ENCODE data around the gene CDK19. TPM values are rescaled to one million over a fixed set of nuclear protein-coding genes. Genes with fewer than 3 reads are reported as not detected.

CDK19 gene
- polyA plus RNA-seq, 1 donor from 2014 or later, result 40.7 TPM

DNA sequence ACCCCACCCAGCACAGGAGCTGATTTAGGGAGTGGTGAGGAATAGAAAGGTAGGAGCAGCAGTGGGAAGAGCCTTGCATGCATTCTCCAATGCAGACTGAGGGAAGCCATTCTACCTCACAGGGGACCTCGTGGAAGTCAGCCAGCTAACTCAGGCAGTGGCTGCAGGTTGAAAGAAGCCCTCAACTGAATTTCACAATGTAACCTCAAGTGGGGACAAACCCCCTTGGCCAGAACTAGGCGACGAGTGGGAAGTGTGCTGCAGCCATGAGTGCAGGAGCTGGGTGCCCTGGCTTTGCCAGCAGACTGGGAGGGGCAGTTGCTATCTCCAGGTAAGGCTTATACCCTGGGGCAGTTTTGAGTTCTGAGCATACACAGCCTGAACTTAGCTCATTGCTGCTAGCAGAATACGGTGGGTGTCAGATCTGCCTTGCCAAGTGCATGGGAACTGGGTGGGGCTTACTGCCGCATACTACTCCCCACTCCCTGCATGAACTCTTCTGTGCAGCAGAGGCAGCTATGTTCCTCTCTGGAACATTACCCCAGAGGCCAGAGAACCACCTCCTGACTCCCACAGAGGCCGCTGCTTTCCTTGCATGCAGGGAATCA, 126.5 kb downstream of the CDK19 start:
- no peak overlapping the region for H3K27ac ChIP-seq (ENCODE audit: low read length)
- H3K9me3 ChIP-seq (ENCODE audit: low read length), result no peaks in the 10 kb centered on the region
- TF ChIP-seq RAD21 (conservative IDR thresholded peaks at IDR 0.05) (no peak), TAF1 (IDR thresholded peaks at IDR 0.05; ENCODE audit: low read depth) (no peak), EZH2 (IDR thresholded peaks at IDR 0.05; ENCODE audit: borderline replicate concordance, insufficient read depth, low read length, poor library complexity, severe bottlenecking) (no peak), POLR2AphosphoS5 (IDR thresholded peaks at IDR 0.05) (no peak), MXI1 (conservative IDR thresholded peaks at IDR 0.05; ENCODE audit: poor library complexity, severe bottlenecking) (no peak), EP300 (conservative IDR thresholded peaks at IDR 0.05; ENCODE audit: poor library complexity, severe bottlenecking) (no peak), SMC3 (conservative IDR thresholded peaks at IDR 0.05; ENCODE audit: poor library complexity) (no peak)
- TF ChIP-seq, protein P1, sequence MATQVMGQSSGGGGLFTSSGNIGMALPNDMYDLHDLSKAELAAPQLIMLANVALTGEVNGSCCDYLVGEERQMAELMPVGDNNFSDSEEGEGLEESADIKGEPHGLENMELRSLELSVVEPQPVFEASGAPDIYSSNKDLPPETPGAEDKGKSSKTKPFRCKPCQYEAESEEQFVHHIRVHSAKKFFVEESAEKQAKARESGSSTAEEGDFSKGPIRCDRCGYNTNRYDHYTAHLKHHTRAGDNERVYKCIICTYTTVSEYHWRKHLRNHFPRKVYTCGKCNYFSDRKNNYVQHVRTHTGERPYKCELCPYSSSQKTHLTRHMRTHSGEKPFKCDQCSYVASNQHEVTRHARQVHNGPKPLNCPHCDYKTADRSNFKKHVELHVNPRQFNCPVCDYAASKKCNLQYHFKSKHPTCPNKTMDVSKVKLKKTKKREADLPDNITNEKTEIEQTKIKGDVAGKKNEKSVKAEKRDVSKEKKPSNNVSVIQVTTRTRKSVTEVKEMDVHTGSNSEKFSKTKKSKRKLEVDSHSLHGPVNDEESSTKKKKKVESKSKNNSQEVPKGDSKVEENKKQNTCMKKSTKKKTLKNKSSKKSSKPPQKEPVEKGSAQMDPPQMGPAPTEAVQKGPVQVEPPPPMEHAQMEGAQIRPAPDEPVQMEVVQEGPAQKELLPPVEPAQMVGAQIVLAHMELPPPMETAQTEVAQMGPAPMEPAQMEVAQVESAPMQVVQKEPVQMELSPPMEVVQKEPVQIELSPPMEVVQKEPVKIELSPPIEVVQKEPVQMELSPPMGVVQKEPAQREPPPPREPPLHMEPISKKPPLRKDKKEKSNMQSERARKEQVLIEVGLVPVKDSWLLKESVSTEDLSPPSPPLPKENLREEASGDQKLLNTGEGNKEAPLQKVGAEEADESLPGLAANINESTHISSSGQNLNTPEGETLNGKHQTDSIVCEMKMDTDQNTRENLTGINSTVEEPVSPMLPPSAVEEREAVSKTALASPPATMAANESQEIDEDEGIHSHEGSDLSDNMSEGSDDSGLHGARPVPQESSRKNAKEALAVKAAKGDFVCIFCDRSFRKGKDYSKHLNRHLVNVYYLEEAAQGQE (IDR thresholded peaks at IDR 0.05; ENCODE audit: borderline replicate concordance), result no peak
- TF ChIP-seq, protein P2, sequence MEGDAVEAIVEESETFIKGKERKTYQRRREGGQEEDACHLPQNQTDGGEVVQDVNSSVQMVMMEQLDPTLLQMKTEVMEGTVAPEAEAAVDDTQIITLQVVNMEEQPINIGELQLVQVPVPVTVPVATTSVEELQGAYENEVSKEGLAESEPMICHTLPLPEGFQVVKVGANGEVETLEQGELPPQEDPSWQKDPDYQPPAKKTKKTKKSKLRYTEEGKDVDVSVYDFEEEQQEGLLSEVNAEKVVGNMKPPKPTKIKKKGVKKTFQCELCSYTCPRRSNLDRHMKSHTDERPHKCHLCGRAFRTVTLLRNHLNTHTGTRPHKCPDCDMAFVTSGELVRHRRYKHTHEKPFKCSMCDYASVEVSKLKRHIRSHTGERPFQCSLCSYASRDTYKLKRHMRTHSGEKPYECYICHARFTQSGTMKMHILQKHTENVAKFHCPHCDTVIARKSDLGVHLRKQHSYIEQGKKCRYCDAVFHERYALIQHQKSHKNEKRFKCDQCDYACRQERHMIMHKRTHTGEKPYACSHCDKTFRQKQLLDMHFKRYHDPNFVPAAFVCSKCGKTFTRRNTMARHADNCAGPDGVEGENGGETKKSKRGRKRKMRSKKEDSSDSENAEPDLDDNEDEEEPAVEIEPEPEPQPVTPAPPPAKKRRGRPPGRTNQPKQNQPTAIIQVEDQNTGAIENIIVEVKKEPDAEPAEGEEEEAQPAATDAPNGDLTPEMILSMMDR (IDR thresholded peaks at IDR 0.05; ENCODE audit: poor library complexity, severe bottlenecking), result no peak
- H3K79me2 ChIP-seq (replicated peaks; ENCODE audit: insufficient read depth, low read length), result no peaks in the 10 kb centered on the region
- H3K27me3 ChIP-seq (ENCODE audit: insufficient read depth, low read depth, low read length), result no peaks in the 10 kb centered on the region
- H4K20me1 ChIP-seq (ENCODE audit: insufficient read depth), result no peaks in the 10 kb centered on the region
- no peaks in the 10 kb centered on the region for H3F3A ChIP-seq (ENCODE audit: insufficient read depth, low read length, poor library complexity, severe bottlenecking)
- H3K9ac ChIP-seq (ENCODE audit: low read length), result no peak overlapping the region
- H3K36me3 ChIP-seq (ENCODE audit: insufficient read depth, low read length), result no peaks in the 10 kb centered on the region
- no peak overlapping the region for H2AFZ ChIP-seq (ENCODE audit: low read depth, low read length)
- no peak overlapping the region for H3K4me2 ChIP-seq (ENCODE audit: low read length)
- no peak overlapping the region for H3K4me3 ChIP-seq (ENCODE audit: low read length)
- no peaks in the 10 kb centered on the region for H3K9me2 ChIP-seq (ENCODE audit: insufficient read depth, low read length)

DNA sequence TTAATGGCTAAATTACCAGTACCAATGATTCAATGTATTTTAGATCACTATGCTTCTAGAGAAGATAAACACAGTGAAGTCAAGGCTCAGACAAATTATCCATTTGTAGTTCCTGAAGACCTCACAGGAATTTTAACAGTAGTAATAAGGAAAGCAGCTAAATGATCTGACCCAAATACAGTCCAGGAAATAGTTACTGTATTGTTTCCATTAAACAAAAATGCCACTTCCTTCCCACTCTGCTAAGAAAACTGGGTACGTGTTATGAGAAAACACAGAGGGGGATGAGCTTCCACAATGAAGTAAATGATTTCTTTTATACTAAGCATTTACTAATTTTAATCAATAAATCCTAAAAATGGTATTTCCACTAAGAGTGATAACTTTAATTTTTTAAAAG, 127.9 kb downstream of the CDK19 start:
- no peaks in the 10 kb centered on the region for H3K79me2 ChIP-seq (replicated peaks; ENCODE audit: insufficient read depth, low read length)
- no peak for TF ChIP-seq EP300 (conservative IDR thresholded peaks at IDR 0.05; ENCODE audit: poor library complexity, severe bottlenecking)
- no peak for TF ChIP-seq RAD21 (conservative IDR thresholded peaks at IDR 0.05)
- TF ChIP-seq, protein P2 (IDR thresholded peaks at IDR 0.05; ENCODE audit: poor library complexity, severe bottlenecking), result no peak
- TF ChIP-seq, protein P1 (IDR thresholded peaks at IDR 0.05; ENCODE audit: borderline replicate concordance), result no peak
- no peak for TF ChIP-seq POLR2AphosphoS5 (IDR thresholded peaks at IDR 0.05)
- TF ChIP-seq EZH2 (IDR thresholded peaks at IDR 0.05; ENCODE audit: borderline replicate concordance, insufficient read depth, low read length, poor library complexity, severe bottlenecking), result no peak
- no peak for TF ChIP-seq MXI1 (conservative IDR thresholded peaks at IDR 0.05; ENCODE audit: poor library complexity, severe bottlenecking)
- no peak for TF ChIP-seq TAF1 (IDR thresholded peaks at IDR 0.05; ENCODE audit: low read depth)
- no peak for TF ChIP-seq SMC3 (conservative IDR thresholded peaks at IDR 0.05; ENCODE audit: poor library complexity)
- H3F3A ChIP-seq (ENCODE audit: insufficient read depth, low read length, poor library complexity, severe bottlenecking), result no peaks in the 10 kb centered on the region
- H3K4me2 ChIP-seq (ENCODE audit: low read length), result no peak overlapping the region
- H3K9me3 ChIP-seq (ENCODE audit: low read length), result no peaks in the 10 kb centered on the region
- no peak overlapping the region for H3K27ac ChIP-seq (ENCODE audit: low read length)
- H3K4me3 ChIP-seq (ENCODE audit: low read length), result no peak overlapping the region
- H3K36me3 ChIP-seq (ENCODE audit: insufficient read depth, low read length), result no peaks in the 10 kb centered on the region
- H4K20me1 ChIP-seq (ENCODE audit: insufficient read depth), result no peaks in the 10 kb centered on the region
- H3K9me2 ChIP-seq (ENCODE audit: insufficient read depth, low read length), result no peaks in the 10 kb centered on the region
- H3K9ac ChIP-seq (ENCODE audit: low read length), result no peak overlapping the region
- no peak overlapping the region for H2AFZ ChIP-seq (ENCODE audit: low read depth, low read length)
- no peaks in the 10 kb centered on the region for H3K27me3 ChIP-seq (ENCODE audit: insufficient read depth, low read depth, low read length)

Measured in neural cell (in vitro differentiated cells).